WI38 (cell line): ENCODE measurements around the gene CEP164.

ENCODE experiments used
- H3K4me3 ChIP-seq: 2 replicates; pipeline ENCODE4 v1.5.1; 2011; ENCODE audit warnings: low read depth, mild to moderate bottlenecking, control low read depth, low read length
- TF ChIP-seq, protein P1 (sequence below): IDR thresholded peaks from 2 replicates; pipeline ENCODE4 v1.5.1; 2012; ENCODE audit warnings: low read depth, mild to moderate bottlenecking, control low read depth, low read length

Gene CEP164

GRCh38 chr11:117305145-117305544 lies 22.5 kb upstream of the CEP164 start:
- TF ChIP-seq, protein P1, sequence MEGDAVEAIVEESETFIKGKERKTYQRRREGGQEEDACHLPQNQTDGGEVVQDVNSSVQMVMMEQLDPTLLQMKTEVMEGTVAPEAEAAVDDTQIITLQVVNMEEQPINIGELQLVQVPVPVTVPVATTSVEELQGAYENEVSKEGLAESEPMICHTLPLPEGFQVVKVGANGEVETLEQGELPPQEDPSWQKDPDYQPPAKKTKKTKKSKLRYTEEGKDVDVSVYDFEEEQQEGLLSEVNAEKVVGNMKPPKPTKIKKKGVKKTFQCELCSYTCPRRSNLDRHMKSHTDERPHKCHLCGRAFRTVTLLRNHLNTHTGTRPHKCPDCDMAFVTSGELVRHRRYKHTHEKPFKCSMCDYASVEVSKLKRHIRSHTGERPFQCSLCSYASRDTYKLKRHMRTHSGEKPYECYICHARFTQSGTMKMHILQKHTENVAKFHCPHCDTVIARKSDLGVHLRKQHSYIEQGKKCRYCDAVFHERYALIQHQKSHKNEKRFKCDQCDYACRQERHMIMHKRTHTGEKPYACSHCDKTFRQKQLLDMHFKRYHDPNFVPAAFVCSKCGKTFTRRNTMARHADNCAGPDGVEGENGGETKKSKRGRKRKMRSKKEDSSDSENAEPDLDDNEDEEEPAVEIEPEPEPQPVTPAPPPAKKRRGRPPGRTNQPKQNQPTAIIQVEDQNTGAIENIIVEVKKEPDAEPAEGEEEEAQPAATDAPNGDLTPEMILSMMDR: no peak
- H3K4me3 ChIP-seq: no peak overlapping the region

DNA sequence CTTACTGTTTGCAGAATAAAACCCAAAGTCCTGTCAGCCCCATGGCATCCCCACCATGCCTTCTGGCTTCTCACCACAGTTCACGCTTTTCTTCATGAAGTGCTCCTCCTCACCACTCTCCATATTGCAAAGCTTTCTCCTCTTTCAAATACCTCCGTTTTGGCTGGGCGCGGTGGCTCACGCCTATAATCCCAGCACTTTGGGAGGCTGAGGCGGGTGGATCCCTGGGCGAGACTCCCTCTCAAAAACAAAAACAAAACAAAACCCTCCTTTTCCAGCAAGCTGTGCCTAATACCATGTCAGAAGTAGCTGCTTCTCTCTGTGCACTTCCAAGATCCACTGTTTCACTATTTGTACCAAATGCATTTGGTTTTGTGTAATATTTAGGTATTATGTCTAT lies 18.3 kb upstream of the CEP164 start:
- no peak overlapping the region for H3K4me3 ChIP-seq
- TF ChIP-seq, protein P1: no peak

DNA sequence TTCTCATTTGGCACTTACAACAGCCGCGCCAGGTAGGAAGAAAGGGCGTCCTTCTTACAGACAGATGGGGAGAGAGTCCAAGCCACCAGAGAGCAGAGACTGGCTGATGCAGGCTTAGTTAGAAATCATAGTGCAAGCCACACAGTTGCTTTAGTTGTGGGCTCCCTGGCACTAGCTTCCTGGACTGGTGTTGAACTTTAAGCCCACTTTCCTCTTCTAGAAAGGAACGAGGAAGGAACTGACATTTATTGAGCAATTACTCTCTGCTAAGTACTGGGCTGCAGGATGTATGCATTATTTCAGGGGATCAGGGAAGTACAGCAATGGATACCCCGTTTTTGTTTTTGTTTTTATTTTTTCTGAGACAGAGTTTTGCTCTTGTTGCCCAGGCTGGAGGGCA lies 14.6 kb upstream of the CEP164 start:
- H3K4me3 ChIP-seq: no peak overlapping the region
- TF ChIP-seq, protein P1: no peak

DNA sequence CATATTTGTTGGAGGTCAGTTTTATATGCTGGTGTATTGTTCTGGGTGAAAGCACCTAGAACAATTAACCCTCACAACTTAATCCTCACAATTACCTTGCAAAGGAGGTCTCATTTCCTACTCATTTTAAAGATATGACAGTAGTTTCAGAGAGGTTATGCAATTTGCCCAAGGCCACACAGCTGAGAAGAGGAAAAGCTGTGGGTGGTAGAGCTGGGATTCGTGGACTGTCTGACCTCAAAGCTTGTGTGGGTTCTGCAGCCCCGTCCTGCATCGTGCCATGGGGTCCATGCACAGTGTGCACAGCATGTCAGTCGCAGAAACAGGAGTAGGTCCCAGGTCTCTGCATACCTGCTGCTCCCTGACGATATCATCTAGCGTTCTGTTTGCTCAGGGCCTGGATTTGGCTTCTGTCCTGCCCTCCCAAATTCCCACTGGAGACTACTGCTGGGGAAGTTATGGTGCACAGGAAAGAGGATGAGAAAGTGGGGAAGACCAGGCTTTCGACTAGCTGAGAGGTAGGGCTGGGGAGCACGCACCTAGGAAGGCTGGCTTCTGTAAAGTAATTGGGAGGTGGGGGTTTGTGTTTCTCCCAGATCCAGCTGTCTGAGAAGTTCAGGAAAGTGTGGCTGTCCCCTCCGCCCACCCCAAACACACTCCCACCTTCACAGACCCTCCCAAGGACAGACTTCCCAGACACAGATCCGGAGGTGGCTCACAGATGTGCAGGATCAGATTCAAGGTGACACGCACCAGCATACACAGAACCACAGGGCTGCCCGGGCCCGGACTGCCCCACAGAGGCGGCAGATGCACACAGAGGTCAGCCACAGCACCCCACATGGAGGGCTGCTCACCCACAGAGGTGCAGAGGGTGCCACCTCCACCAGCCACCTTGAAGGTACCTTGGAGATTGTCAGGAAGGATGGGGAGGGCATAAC lies 13.6 kb upstream of the CEP164 start:
- TF ChIP-seq, protein P1: no peak
- H3K4me3 ChIP-seq: peak overlapping the region; percentile 82

GRCh38 chr11:117314840-117315239 lies 12.8 kb upstream of the CEP164 start:
- TF ChIP-seq, protein P1: no peak
- peak overlapping the region; percentile 82 for H3K4me3 ChIP-seq

DNA sequence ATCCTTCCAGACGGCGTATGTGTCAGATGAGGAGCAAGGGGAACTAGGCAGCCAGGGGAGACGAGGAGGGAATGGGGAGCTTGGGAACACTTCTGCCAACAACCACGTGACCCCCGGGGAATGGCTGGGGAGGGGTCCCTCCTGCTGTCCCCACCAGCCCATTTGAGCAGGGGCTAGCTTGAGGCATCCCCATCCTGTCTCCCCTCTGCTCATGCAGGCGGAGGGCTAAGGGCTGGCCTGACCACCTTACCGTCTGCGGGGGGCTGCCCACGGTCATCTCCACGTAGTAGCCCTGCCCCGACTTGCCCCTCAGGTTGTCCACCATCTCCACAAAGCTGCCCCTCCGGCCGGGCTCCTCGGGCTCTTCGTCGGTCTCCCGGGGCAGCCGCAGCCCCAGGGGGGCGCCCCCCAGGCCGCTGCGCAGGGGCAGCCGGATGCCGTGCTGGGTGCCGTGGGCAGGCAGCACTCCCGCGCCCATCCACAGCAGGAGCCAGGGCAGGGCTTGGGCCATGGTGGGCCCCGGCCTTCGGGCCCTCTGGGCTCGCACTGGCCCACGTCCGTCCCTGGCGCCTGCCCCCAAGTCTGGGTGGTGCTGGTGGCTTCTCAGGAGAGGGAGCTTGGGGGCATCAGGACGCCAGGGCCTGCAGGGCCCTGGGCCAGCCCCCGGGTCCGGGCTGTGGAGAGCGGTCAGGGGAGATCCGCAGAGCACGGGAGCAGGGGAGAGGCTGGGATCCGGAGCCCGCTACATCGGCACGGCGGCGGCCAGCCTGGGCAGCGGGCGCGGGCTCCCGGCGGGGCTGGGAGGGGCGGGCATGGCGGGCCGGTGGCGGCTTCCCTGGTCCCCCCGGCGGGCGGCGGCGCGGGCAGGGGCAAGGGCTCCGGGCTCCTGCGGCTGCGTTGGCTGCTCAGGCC lies 12.1 kb upstream of the CEP164 start:
- TF ChIP-seq, protein P1: no peak
- H3K4me3 ChIP-seq: peak overlapping the region; percentile 82
